HL-60 (cell line): ENCODE measurements around the gene CDH5.

Experiments
- DNase-seq, 2 experiments: peaks; one replicate each; pipeline ENCODE4 v3.0.0-alpha.2; 2010 to 2020; ENCODE audit warnings: low read depth in 1 of 2, low spot score in 1 of 2
- H3K27ac ChIP-seq: fragments of 250-450 bp; sonication (Bioruptor Pico); replicated peaks from 2 replicates; pipeline ENCODE4 v1.5.1; 2020; ENCODE audit warnings: mild to moderate bottlenecking, moderate library complexity
- H3K27me3 ChIP-seq: fragments of 250-450 bp; sonication (Bioruptor Pico); 2 replicates; pipeline ENCODE4 v1.5.1; 2021; ENCODE audit warnings: mild to moderate bottlenecking, moderate library complexity; ENCODE audit not compliant: insufficient read depth, poor library complexity, severe bottlenecking
- H3K4me3 ChIP-seq: replicated peaks from 2 replicates; pipeline ENCODE4 v1.5.1; 2011; ENCODE audit warnings: mild to moderate bottlenecking, control low read depth, low read length; ENCODE audit not compliant: insufficient read depth
- GABPA ChIP-seq: IDR thresholded peaks from 2 replicates; pipeline ENCODE4 v1.6.1; 2012; ENCODE audit warnings: low read depth
- POLR2AphosphoS5 ChIP-seq: IDR thresholded peaks from 2 replicates; pipeline ENCODE4 v1.6.1; 2012; ENCODE audit warnings: low read depth
- REST ChIP-seq: IDR thresholded peaks from 2 replicates; pipeline ENCODE4 v1.6.1; 2012; ENCODE audit warnings: low read depth; ENCODE audit not compliant: insufficient replicate concordance
- SPI1 ChIP-seq: IDR thresholded peaks from 2 replicates; pipeline ENCODE4 v1.6.1; 2012; ENCODE audit warnings: low read depth, mild to moderate bottlenecking, borderline replicate concordance
- TF ChIP-seq, protein P1 (sequence below): IDR thresholded peaks from one replicate; pipeline ENCODE4 v1.5.1; 2011; ENCODE audit warnings: low read length, control low read depth, inconsistent platforms; ENCODE audit not compliant: insufficient read depth

The CDH5 gene

GRCh38 chr16:66342294-66342900 lies 24.1 kb upstream of the CDH5 start:
- Histone ChIP-seq H3K27me3 (no peaks in the 10 kb centered on the region), H3K27ac (no peak overlapping the region), H3K4me3 (no peak overlapping the region)
- TF ChIP-seq POLR2AphosphoS5 (no peak), SPI1 (no peak), REST (no peak)
- TF ChIP-seq, protein P1, sequence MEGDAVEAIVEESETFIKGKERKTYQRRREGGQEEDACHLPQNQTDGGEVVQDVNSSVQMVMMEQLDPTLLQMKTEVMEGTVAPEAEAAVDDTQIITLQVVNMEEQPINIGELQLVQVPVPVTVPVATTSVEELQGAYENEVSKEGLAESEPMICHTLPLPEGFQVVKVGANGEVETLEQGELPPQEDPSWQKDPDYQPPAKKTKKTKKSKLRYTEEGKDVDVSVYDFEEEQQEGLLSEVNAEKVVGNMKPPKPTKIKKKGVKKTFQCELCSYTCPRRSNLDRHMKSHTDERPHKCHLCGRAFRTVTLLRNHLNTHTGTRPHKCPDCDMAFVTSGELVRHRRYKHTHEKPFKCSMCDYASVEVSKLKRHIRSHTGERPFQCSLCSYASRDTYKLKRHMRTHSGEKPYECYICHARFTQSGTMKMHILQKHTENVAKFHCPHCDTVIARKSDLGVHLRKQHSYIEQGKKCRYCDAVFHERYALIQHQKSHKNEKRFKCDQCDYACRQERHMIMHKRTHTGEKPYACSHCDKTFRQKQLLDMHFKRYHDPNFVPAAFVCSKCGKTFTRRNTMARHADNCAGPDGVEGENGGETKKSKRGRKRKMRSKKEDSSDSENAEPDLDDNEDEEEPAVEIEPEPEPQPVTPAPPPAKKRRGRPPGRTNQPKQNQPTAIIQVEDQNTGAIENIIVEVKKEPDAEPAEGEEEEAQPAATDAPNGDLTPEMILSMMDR = peak; percentile 73
- no peak for DNase-seq

- Histone ChIP-seq H3K4me3 (no peak overlapping the region), H3K27me3 (no peaks in the 10 kb centered on the region), H3K27ac (no peak overlapping the region)
- TF ChIP-seq, protein P1 = peak; percentile 54
- TF ChIP-seq SPI1 = no peak
- TF ChIP-seq POLR2AphosphoS5 = no peak
- no peak for TF ChIP-seq GABPA
- DNase-seq = peak in 1 of 2 experiments; percentile 9
Observed at GRCh38 chr16:66344533-66345145, 21.9 kb upstream of the CDH5 start.

GRCh38 chr16:66346221-66346620 lies 20.3 kb upstream of the CDH5 start:
- no peaks in the 10 kb centered on the region for H3K27me3 ChIP-seq
- TF ChIP-seq, protein P1 = no peak
- no peak for TF ChIP-seq GABPA
- no peak for TF ChIP-seq SPI1
- no peak for TF ChIP-seq POLR2AphosphoS5
- no peak for TF ChIP-seq REST
- no peak overlapping the region for H3K4me3 ChIP-seq
- DNase-seq = no peak
- no peak overlapping the region for H3K27ac ChIP-seq
